GM13977 (cell line): ENCODE results near the gene KLHL42.

Experiments
- DNase-seq: peaks from one replicate; pipeline ENCODE4 v3.0.0; 2012; ENCODE audit warnings: low spot score
- in situ Hi-C: fragments of 300-500 bp; cut with MboI; formaldehyde crosslinking; loops from one replicate; pipeline ENCODE4 v1.12.0; 2022; ENCODE audit warnings: low sequenced_read_pairs, low pct_unique_long_range_greater_than_20kb, mixed read lengths, inconsistent platforms; ENCODE audit not compliant: unreplicated experiment
- TF ChIP-seq, protein P1 (sequence below): IDR thresholded peaks from 2 replicates; pipeline ENCODE4 v1.5.1; 2012; ENCODE audit warnings: mild to moderate bottlenecking, control low read depth; ENCODE audit not compliant: insufficient read depth; ENCODE audit errors: extremely low read depth, missing control alignments

KLHL42 gene

DNA sequence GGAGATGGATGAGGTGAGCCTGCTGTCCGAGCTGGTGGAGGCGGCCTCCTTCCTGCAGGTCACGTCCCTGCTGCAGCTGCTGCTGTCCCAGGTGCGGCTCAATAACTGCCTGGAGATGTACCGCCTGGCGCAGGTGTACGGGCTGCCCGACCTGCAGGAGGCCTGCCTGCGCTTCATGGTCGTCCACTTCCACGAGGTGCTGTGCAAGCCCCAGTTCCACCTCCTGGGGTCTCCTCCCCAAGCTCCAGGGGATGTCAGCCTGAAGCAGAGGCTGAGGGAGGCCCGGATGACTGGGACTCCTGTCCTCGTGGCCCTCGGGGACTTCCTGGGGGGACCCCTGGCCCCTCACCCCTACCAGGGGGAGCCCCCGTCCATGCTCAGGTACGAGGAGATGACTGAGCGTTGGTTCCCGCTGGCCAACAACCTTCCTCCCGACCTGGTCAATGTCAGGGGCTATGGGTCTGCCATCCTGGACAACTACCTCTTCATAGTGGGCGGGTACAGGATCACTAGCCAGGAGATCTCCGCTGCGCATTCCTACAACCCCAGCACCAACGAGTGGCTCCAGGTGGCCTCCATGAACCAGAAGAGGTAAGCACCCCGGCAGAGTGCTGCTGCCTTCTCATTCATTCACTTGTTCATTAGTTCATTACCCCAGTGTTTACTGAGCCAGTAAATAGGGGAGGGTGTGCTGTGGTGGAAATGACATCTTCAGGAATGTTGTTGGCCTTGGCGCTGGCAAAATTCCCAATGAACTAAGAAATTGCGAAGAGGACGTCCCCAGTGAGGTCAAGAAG lies 777 bp downstream of the KLHL42 start:
- in situ Hi-C loops = no loop called here
- DNase-seq = peak; percentile 44

DNA sequence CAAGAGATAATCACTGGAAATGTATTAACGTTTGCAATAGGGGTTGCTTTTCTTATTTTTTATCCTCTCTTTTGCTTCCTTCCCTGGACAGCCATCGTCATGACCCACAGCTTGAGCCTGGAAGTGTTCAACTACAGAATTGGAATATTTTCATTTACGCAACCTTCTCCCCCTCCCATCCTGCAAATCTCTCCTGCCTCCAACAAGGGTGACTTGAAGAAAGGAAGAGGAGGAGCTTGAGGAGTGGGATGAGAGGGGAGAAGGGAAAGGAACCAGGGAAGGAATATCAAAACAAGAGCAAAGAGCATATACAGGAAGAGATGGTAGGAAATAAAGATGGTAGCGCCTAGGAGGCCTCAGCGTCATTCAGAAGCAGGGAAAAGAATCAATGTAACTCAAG lies 1.6 kb downstream of the KLHL42 start:
- in situ Hi-C loops = no loop called here
- no peak for DNase-seq
- TF ChIP-seq, protein P1, sequence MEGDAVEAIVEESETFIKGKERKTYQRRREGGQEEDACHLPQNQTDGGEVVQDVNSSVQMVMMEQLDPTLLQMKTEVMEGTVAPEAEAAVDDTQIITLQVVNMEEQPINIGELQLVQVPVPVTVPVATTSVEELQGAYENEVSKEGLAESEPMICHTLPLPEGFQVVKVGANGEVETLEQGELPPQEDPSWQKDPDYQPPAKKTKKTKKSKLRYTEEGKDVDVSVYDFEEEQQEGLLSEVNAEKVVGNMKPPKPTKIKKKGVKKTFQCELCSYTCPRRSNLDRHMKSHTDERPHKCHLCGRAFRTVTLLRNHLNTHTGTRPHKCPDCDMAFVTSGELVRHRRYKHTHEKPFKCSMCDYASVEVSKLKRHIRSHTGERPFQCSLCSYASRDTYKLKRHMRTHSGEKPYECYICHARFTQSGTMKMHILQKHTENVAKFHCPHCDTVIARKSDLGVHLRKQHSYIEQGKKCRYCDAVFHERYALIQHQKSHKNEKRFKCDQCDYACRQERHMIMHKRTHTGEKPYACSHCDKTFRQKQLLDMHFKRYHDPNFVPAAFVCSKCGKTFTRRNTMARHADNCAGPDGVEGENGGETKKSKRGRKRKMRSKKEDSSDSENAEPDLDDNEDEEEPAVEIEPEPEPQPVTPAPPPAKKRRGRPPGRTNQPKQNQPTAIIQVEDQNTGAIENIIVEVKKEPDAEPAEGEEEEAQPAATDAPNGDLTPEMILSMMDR = no peak

More for the DNA sequence above, 777 bp downstream of the KLHL42 start:
- TF ChIP-seq, protein P1 = no peak

DNA sequence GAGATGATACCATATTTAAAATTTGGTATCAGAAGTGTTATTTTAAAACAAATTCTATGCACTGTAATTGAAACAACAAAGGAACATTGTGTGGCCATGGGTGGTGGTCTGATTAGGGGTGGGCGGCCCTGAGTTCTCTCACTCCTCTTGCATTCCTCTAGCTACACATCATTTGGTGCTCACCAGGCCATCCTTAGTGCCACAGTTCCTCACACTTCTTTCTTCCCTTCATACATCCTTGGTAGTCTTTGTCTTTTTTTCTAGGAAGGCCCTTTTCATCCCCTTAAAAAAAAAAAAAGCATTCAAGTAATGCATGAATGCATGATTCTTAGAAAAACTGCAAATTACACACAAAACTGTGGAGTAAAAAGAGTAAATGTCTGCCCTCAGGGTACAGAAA lies 2.4 kb downstream of the KLHL42 start:
- no peak for DNase-seq
- TF ChIP-seq, protein P1 = no peak
- in situ Hi-C loops = no loop called here

DNA sequence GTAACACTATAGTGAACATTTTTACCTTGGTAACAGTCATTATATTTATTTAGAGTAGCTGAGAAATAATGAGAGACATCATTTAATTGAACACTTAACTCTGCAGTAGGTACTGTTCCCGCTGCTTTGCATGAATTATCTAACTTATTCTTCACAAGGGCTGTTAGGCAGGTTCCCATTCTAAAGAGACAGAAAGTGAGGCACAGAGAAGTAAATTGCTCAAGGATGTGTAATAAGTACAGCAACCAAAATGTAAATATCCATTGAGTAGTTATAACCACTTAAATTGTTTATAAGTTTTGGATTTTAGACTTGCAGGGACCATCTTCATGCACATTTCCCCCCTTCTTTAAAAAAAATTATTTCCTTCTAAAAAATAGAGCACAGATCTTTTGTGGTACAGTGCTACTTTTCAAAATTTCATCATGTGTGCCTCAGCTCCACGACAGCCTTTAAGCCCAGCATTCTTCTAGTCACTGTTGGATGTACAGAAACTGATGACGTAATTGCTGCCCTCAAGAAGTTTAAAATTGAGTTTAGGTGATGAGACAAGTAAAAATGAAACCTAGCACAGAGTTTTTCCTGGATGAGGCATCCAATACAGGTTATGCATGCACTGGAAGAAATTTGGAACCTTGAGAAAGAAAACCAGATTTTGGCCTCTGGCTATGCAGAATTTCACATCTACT lies 6.0 kb downstream of the KLHL42 start:
- TF ChIP-seq, protein P1 = no peak
- in situ Hi-C loops = no loop called here
- DNase-seq = no peak

DNA sequence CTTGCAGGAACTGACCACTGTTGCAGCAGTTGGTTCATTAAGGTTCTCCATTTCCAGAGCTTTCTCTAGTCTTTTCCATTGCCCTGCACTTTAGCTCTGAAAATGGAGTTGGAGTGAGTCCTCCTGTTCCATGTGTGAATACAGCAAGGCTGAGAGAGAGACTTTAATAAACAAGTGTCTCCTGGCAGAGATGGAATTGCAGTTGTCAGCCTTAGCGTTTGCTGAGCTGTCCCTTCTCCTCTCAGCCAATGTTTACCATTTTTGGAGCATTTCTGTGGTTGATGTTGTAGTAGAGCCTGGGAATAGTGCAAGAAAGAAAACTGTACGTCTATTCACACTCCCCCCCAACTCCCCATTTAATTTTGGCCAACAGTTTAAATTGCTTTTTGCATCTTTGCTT lies 7.5 kb downstream of the KLHL42 start:
- in situ Hi-C loops = no loop called here
- TF ChIP-seq, protein P1 = no peak
- no peak for DNase-seq

DNA sequence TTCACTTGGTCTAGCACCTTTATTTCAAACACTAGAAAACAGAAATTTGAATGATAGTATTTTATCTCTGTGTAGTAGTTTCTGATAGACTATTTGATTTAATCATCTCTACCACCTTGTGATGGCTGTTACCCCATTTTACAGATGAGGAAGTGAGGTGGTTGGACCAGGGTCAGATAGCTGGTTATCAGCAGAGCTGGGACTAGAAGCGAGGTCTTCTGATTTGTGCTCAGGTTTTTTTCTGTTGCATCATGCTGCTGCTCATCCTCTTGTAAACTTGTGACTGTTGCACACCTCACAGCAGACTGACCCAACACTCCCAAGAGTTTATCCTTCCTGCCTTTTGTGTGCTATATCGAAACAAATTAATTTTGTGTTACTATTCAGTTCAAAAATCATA lies 10.1 kb downstream of the KLHL42 start:
- TF ChIP-seq, protein P1 = no peak
- in situ Hi-C loops = no loop called here
- no peak for DNase-seq
